SKM-1 (cell line): ENCODE data around the gene PROP1.
"Not testable (repeated sequence)": the region's sequence is repeated elsewhere in the genome, so short reads cannot be mapped to it uniquely, and the experiment has no call there.

Experiments
- DNase-seq: peaks from one replicate; lab custom pipeline; 2025; ENCODE audit not compliant: unreplicated experiment; lab: John Stamatoyannopoulos, UW

The PROP1 gene

DNA sequence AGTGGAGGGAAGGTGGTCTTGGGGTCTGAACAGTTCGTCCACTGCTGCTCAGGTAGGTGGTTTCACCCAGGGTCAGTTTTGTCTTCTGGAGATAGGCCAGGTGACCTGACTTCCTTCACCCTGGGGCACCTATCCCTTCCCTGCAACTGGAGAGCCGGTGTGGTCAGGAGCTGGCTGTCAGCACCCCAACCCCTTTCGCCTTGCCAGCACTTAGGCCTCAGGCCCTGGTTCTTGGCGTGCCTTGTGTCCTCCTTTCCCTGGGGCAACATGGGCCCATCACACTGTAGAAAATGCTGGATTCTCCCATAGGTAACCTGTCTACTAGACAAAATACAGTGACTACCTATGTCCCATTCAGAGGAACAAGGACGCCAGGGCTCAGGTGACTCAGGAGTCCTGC lies 13.1 kb downstream of the PROP1 start:
- DNase-seq: no peak

DNA sequence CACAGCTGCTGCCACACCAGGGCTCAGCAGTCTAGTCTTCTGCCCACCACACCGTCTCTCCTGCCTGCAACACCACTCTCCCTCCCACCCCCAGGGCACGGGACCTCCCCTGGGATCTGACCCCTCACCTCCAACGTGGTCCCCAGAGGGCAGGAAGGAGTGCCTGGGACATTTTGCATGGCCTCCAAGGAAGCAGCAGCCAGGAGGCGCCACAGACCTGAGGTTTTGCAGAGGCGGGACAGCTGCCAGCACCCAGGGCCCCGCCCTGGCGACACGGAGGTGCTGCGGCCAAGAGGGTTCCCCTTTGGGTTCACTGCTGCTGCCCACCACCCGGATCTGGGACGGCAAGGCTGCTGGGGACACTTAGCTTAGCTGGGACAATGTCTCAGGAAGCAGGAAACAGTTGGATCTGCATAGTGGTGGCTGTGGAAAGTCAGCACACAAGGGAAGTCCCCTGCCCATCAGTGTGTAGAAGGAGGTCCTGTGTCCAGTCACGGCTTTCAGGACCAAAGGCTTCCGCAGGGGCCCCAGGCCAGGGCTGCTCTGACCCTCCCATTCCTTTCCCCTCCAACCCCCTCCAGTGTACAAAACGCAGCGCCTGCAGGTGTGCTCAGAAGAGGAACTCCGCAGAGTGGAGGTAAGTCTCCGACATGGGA lies 13.8 kb downstream of the PROP1 start:
- no peak for DNase-seq

DNA sequence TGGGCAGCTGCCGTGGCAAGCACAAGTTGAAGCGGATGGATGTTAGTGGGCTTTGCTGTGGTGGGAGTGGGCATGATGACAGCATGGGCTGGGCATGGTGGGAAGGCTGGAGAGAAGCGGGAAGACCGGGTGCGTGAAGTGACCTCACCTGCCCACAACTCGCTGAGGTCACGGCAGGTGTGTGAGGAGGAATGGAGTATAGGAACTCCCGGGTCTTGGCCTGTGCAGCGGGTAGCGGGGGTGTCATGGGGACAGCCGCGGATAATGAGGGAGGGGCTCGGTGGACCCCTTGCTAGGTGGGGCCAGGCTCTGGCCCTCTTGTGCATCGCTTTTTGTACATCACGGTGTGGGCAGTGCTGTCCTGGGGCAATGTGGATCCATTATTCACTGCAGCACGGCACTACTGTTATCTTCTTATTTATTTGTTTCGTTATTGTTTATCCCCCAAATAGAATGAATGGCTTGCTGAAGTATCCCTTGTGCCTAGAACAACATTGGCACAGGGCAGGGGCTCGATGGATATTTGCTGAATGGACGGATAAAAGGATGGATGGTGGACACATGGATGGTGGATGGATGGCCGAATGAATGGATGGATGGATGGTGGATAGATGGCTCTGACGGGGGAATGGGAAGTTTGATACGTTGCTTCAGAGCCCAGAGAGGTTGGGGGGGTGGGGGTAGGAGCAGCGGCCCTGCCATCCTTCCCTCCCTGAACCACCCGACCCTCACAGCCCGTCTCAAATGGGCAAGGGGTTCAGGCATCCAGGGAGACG lies 14.6 kb downstream of the PROP1 start:
- DNase-seq: no peak

DNA sequence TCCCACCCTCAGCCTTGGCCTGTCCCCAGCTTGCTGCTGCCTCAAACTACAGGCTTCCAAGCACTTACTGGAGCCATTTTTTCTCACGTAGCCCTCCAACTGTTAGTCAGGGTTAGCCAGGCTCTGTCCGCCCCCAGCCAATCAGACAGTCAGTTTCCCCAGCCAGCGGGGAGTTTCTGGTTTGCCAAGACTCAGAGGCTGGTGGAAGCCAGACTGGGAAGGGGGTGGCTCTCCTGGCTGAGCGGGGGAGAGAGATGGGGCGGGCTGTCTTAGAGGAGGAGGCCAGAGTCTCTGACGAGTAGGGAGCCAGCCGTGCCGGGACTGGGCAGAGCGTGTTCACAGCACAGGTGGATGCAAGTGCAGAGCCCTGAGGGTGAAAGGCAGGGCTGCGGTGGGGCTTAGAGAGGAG lies 15.3 kb downstream of the PROP1 start:
- no peak for DNase-seq

DNA sequence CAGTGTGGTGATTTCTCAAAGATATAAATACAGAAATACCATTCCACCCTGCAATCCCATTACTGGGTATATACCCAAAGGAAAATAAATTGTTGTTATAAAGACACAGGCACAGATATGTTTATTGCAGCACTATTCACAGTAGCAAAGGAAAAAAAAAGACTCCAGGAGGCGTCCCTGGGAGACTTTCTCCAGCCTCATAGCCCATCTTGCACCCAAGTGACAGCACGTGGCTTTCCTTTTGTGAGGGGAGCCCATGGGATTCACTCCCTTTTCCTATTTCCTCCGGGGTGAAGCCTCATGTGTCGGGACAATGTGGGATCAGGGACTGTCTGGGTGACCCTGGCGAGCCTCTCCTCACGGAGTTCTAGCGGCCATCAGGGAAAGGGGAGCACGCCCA lies 18.4 kb downstream of the PROP1 start:
- not testable (repeated sequence) for DNase-seq

DNA sequence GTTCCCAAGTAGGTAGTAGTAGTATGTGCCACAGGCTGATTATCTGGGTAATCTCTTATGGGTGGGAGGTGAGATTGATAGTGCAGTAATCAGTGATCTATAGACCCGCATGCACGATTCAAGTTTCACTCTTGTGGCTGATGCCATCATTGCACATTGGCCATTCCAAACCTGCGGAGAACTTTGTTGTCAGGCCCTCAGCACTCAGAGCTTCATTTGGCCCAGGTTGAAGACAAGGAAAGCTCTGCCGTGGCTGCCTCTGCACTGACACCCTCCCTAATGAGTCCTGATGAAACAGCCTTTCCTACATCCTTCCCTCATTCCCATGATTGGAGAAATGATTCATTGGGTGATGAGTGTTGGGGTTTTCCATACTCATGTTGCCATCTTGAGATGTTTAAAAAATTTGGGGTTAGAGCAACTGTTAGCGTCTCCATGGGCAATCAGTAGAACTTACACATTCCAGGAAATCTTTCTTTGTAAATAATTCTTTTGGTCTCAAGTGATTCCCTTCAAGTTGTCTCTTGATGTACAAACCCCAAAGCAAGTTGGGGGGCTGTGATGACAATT lies 22.9 kb downstream of the PROP1 start:
- DNase-seq: no peak

DNA sequence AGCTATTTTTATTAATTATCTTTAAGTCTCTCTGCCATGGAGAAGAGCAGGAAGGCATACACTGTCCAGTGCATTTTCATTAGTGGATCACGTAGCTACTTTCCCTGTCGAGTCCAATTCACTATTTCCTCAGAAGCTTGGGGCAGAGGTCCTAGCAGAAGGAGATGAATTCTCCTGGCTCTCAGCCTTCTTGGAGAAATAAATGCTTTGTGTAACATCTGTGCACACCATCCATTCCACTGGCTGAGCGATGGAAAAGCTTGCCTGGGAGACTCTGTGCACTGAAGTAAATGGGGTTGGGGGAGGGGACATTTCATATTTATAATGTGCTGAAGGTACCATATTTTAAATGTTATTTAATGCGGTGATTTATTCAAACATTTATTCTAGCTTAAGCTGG lies 23.4 kb downstream of the PROP1 start:
- DNase-seq: no peak

DNA sequence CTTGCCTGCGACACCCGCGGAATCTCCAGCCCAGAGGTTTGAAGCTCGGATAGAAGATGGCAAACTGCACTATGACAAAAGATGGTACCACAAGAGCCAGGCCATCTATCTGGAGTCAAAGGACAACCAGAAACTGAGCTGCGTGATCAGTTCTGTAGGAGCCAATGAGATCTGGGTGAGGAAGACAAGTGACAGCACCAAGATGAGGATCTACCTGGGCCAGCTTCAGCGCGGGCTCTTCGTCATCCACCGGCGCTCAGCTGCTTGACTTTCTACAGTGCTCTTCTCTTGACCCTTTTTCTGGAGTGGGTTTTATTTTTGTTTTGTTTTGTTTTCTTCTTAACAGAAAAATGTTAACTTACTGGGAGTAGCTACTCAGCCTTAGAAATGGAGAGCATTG lies 24.0 kb downstream of the PROP1 start:
- DNase-seq: not testable (repeated sequence)

DNA sequence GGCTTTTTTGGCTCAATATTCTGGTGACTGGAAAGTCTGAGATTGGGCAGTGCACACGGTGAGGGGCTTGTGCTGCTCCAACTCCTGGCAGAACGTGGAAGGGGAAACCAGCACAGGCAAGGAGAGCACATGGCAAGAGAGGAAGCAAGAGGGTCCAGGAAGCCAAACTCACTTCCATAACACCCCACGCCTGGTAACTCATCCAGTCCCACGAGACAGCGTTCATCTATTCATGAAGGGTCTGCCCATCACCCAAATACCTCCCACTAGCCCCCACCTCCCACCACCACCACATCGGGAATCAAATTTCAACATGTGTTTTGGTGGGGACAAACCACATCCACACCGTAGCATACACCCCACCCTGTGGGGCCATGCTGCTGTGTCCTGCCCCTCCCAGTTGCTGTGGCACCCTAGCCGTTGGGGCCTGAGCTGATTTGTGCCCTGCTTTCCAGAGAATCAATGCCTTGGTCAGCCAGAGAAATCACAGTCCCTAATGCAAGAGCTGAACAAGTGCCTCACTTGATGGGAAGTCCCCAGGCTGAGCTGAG lies 27.3 kb downstream of the PROP1 start:
- no peak for DNase-seq

DNA sequence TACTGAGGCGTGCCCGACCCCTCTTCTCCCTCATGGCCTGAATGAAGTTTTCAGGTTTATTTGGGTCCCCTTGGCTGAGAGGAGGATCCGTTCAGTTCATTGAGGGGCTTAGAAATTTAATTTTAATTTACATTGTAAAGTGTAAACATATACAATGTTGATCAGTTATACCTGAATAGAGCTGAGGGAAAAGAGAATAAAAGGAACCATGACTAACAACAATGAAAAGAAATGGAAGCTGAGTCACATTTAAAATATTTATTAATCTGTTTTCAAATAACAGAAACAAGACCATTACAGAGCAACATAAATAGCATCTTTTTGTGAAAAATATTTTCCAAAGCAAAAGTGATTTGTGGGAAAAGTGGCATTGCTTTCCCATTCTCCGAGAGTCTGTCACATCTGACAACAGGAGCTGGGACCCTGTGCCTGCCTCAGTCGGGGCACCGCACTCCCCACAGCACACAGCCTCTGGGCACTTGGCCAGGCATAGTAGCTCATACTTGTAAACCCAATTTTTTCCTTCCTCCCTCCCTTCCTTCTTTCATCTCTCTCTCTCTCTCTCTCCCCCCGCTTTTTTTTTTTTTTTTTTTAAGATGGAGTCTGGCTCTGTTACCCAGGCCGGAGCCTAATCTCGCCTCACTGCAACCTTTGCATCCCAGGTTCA lies 28.7 kb downstream of the PROP1 start:
- DNase-seq: no peak

DNA sequence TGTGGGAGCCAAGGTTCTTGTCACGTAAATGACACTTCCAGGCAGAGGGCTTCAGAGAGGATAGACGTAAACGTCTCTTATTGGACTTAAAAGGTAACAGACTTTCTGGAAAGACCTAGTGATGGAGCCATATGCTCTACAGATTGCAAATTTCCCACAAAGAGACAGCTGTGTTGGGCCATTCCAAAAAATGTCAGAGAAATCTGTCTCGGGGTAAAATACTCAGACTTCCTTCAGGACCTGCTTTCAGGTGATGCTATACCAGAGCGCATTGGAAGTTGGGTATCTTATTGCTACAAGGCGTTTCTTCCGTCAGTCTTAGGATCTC lies 29.2 kb downstream of the PROP1 start:
- DNase-seq: no peak

DNA sequence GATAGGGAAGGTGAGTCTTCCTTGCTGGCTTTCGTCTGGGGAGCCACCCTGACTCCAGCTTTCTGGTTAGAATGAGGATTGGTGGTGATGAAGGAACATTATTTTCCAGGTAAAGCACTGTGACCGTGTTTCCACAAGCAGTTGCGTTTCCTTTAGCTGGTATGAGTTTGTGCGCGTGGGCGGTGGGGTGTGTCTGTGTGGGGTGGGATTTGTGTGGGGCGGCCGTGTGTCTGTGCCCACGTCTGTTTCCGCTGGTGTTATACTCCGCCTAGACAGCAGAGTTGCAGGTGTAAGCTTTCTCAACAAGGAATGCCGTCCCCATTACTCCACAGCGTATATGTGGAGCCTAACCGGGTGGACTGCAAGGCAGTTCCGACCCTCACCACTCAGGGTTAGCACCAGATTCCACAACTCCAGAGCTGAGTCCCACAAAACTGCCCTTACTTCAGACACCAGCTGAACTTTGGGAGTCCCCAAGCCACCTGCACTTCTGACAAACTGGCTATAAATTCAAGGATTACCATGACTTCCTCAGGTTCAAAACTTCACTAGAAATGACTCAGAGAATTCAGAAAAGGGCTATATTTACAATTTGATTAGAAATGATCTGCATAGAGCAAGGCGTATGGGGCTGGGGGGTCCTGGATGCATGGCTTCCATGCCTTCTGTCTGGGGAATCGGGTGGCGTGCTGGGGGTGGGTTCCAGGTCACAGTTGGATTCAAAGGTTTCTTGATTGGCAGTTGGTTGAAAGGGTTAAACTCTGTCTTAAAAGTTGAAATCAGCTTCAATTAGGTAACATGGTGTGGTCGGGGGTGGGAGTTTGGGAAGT lies 29.8 kb downstream of the PROP1 start:
- no peak for DNase-seq

DNA sequence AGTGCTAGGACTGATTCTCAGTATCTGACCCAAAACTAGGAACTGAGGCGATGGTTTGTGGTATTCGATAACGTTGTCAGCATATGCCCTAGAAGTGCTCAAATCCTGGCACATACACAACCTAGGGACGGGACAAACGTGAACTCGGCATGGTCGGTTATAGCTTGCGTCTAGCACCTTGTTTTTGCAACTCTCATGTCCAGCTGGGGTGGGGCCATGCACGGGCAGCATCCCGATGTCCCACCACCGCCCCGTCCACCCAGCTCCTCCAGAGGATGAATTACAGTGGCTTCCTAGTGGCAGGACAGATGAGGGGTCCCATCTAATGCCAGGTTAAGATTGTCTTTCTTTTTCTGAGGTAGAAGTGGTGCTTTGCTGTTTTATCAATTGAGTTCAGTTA lies 31.6 kb downstream of the PROP1 start:
- no peak for DNase-seq

DNA sequence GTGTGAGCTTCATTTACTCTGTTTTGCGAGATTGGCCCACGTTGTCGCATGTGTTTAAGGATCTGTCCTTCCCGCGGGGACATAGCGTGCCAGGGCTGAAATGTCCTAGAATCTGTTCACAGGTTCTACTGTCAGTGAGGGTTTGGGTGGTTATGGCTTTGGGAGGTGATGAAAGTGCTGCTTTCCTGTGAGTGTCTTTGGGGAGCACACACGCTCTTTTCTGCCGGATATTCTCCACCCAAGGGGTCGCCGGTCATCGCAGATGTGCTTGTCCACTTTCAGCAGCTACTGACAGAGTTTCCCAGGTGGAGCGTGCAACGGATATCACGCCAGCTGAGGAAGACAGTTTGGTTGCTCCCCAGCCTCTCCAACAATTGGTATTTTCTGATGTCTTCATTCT lies 32.1 kb downstream of the PROP1 start:
- DNase-seq: no peak

DNA sequence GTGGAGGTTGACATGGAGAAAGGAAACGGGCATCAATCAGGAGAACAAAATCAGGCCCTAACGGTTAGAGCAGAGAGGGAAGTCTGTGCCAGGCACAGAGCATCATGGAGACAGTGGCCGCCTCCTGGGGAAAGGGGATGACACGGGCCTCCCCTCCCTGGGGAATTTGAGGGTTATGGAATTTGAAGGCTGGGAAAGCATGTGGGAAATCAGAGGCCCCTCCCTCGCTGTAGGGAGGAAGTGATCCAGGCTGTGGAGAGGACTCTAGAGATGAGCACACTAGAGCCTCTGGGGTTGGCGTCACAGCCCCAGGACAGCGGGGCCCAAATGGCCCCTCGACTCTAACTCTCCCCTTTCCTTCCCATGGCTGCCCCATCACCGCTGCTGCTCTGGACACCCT lies 36.7 kb downstream of the PROP1 start:
- DNase-seq: no peak

DNA sequence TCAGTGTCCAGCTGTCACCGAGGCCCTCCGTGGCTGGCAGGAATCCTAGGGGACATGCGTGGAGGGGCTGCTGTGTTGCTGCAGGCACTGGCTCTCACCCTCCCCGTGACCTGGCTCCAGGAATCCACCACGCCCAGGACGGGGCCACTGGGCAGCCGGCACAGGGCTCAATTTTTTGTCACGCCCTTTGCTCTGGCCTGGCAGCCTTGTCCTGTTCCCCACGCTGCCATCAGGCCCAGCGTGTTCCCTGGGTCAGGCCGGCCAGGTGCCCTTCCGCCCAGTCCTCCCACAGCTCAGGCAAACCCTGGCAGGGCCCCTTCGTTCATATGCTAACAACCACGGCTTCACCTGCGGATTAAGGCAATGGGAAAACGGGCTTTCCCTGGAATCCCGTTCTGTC lies 37.3 kb downstream of the PROP1 start:
- DNase-seq: no peak

DNA sequence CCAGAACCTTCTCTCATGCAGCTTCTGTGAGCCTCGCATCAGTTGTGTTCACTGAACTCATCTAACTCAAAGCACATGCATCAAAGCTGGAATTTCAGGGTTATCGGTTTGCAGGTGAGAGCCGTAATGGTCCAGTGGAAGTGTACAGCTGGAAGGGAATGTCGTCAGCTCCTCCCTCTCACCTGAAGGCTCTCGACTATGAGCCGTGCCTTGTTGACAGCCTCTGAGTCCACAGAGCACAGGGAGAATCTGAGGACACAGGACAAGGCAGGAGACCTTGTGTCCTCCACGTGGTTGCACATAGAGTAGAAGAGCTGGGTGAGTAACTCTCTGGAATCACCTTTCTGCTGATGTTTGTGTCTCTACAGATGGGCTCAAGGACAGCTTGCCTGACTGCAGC lies 38.8 kb downstream of the PROP1 start:
- no peak for DNase-seq

DNA sequence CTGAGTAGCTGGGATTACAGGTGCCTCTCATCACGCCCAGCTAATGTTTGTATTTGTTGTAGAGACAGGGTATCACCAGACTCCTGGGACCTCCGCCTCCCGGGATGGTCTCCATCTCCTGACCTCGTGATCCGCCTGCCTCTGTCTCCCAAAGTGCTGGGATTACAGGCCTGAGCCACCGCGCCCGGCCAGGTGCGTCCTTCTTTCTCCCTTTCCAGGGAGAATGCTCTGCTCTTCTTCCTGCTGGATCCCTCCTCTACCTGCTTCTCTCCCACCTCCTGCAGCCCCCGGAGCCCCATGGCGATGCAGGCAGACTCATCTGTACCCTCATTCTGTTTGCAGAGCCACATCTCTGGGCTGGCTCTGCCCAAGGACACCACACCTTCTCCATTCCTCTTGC lies 42.9 kb downstream of the PROP1 start:
- not testable (repeated sequence) for DNase-seq

DNA sequence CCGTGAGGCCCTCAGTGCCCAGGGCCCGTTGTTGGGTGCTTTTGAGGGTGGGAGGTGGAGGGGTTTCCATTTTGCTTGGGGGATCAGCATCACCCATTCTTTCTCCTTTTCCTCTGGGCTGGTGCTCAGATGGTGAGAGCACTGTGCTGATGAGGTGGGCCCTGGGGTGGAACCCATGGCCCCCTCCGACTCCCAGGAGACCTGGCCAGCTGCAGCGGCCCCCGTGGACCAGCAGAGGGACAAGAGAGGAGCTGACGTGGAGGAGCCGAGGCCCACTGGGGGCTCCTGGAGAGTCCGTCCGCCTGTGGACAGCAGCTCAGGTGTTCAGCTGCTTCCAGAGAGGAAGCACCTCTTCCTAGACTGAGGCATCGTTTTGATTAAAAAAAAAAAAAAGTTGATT lies 46.4 kb downstream of the PROP1 start:
- not testable (repeated sequence) for DNase-seq

DNA sequence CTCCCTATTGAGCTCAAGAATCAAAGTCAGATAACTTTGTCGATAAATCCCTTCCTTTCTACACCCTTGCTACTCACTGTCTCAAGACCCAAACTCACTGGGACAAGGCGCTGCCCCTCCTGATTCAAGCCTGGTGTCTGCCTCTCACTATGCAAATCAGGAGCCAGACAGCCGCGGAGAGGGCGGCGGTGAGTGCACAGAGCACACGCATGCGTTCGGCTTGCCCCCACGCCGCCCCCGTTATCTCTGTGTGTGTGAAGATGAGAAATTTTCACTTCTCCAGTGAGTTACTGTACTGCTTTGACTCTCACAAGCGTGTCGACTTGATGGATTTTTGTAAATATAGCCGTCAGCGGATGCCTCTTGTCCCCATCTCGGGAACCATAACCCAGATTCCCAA lies 47.0 kb downstream of the PROP1 start:
- not testable (repeated sequence) for DNase-seq

DNA sequence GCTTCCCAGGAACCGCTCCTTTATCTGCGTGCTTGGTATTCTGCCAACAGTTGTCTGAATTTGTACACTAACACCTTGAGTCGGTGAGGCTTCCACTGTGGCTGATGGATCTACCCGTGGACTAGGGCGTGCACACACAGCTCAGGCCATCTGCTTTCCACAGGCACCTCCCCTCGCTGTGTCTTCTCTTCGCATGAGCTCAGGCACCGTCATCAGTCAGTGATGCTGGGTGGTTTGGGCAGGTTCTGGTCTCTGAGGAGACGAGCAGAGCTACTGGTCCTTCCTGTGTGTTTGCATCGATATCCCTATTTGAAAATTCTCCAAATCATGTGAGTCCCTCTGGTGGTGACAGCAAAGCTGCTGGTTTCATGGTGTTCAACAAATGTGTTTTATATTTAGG lies 48.1 kb downstream of the PROP1 start:
- DNase-seq: not testable (repeated sequence)
